Testis (tissue), 2 donors: ENCODE data around the gene TRIM72.

ENCODE experiments used
- POLR2A ChIP-seq: fragments of 450-650 bp; IDR thresholded peaks from one replicate; pipeline ENCODE4 v1.6.1; 2017; ENCODE audit warnings: antibody characterized with exemption, mild to moderate bottlenecking, moderate library complexity
- TF ChIP-seq, protein P1 (sequence below), 3 experiments: fragments of 450-650 bp in 2 of 3; fragments of 200-600 bp in 1 of 3; sonication (generic) in 1 of 3; IDR thresholded peaks; one replicate each; pipeline ENCODE4 v1.5.1; 2016 to 2019; ENCODE audit warnings: antibody characterized with exemption in 3 of 3, mild to moderate bottlenecking in 2 of 3, moderate library complexity in 1 of 3

DNA sequence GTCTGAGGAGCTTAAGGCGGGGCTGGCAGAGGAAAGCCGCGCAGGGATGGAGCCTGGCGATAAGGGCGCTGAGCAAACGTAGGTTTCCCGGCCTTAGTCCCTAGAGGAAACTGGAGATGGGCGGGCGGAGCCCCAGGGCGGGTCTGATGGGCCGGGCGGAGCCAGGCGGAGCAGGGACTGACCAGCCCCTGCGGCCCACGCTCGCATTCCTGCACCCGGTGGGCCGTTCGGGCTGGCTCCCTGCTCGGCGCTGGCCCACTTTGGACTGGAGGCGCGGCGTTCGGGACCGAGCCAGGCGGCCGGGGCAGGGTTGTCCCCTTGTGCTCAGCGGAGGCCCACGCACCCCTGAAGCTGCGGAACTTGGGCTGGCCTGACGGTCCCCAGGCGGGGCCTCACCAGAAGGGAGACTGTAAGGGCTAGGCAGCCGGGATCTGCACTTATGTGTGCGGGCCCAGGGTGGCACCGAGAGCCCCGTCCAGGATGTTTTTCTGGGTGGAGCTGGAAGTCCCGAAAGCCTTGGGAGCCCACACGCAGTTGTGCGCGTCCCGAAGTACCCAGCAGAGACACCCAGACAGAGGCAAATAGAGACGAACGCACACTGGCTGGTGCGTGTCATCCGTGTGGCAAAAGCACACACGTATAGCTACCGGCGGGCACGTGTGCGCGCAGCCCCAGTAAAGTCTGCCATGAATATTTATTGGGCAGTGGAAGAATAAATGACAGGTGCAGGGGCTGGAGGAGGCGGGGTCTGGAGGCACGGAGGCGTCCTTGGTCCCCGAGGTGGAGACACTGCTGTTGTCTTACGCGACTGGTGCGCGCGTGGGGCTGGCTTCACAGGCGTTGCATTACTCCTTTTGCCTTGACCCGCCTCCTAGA, 1.6 kb downstream of the TRIM72 start:
- TF ChIP-seq, protein P1, sequence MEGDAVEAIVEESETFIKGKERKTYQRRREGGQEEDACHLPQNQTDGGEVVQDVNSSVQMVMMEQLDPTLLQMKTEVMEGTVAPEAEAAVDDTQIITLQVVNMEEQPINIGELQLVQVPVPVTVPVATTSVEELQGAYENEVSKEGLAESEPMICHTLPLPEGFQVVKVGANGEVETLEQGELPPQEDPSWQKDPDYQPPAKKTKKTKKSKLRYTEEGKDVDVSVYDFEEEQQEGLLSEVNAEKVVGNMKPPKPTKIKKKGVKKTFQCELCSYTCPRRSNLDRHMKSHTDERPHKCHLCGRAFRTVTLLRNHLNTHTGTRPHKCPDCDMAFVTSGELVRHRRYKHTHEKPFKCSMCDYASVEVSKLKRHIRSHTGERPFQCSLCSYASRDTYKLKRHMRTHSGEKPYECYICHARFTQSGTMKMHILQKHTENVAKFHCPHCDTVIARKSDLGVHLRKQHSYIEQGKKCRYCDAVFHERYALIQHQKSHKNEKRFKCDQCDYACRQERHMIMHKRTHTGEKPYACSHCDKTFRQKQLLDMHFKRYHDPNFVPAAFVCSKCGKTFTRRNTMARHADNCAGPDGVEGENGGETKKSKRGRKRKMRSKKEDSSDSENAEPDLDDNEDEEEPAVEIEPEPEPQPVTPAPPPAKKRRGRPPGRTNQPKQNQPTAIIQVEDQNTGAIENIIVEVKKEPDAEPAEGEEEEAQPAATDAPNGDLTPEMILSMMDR (IDR thresholded peaks at IDR 0.05) = no peak
- TF ChIP-seq POLR2A = no peak
